HCT116 (cell line): ENCODE results near the gene ZNF8. TPM values are rescaled to one million over a fixed set of nuclear protein-coding genes. Genes with fewer than 3 reads are reported as not detected.

ENCODE experiments used
- ATAC-seq: fragments of 200-7000 bp; cut with Tn5 transposase; 2 replicates; pipeline ENCODE4 v1.9.1; 2020; ENCODE audit warnings: mild to moderate bottlenecking, moderate library complexity
- BruUV-seq: library from RNA; stranded (reverse); fragments of 400-500 nt; replicated peaks from 2 replicates; lab custom pipeline; 2021; lab: Mats Ljungman, UMichigan
- CTCF ChIA-PET: fragments of 300-600 bp; sonication (Branson Sonifier 250); formaldehyde crosslinking; loops from one replicate; lab custom pipeline; 2021; ENCODE audit warnings: antibody characterized with exemption; lab: Charles Lee
- POLR2A ChIA-PET: fragments of 300-600, 350-600 bp; sonication (Branson Sonifier 250); formaldehyde crosslinking; loops from one replicate; lab custom pipeline; 2021; ENCODE audit warnings: antibody characterized with exemption; lab: Charles Lee
- RAD21 ChIA-PET, 2 experiments: fragments of 300-600 bp; sonication (Branson Sonifier 250); formaldehyde crosslinking; loops; one replicate each; lab custom pipeline; 2023; ENCODE audit warnings: low total read pairs in 2 of 2; ENCODE audit not compliant: uncharacterized antibody in 2 of 2, unreplicated experiment in 2 of 2, low non-redundant PET in 1 of 2; lab: Charles Lee
- DNase-seq: peaks from one replicate; pipeline ENCODE4 v3.0.0-alpha.2; 2010; ENCODE audit warnings: low read depth, low spot score
- H2AFZ ChIP-seq: fragments of 200-600 bp; shearing (Covaris generic), sonication (generic); 2 replicates; pipeline ENCODE4 v1.6.1; 2017; ENCODE audit warnings: low read depth, mixed run types, mixed read lengths, antibody characterized with exemption, low read length; ENCODE audit not compliant: poor library complexity, severe bottlenecking
- H3K27ac ChIP-seq: 2 replicates; pipeline ENCODE4 v1.5.1; 2012; ENCODE audit warnings: low read depth, low read length
- H3K27me3 ChIP-seq: fragments of 200-600 bp; sonication (generic); 2 replicates; pipeline ENCODE4 v1.6.1; 2016; ENCODE audit warnings: mixed run types, low read length, mixed read lengths; ENCODE audit not compliant: insufficient read depth
- H3K36me3 ChIP-seq, 2 experiments: fragments of 200-500 bp in 1 of 2; fragments of 200-600 bp in 1 of 2; sonication (Bioruptor generic) in 1 of 2; sonication (generic) in 1 of 2; 2 replicates each; pipeline versions ENCODE4 v1.5.1 to v1.6.1; 2014 to 2016; ENCODE audit warnings: low read length in 2 of 2, inconsistent platforms in 1 of 2, mixed read lengths in 1 of 2, mixed run types in 1 of 2; ENCODE audit not compliant: insufficient read depth in 2 of 2, control insufficient read depth in 1 of 2
- H3K4me1 ChIP-seq, 2 experiments: fragments of 200-600 bp in 1 of 2; sonication (generic) in 1 of 2; 2 replicates each; pipeline versions ENCODE4 v1.5.1 to v1.6.1; 2012 to 2017; ENCODE audit warnings: low read length in 2 of 2, inconsistent platforms in 1 of 2, mild to moderate bottlenecking in 1 of 2, mixed read lengths in 1 of 2, mixed run types in 1 of 2, moderate library complexity in 1 of 2; ENCODE audit not compliant: insufficient read depth in 2 of 2, control insufficient read depth in 1 of 2
- H3K4me2 ChIP-seq: fragments of 200-600 bp; sonication (generic); 2 replicates; pipeline ENCODE4 v1.6.1; 2017; ENCODE audit warnings: mixed run types, low read length, mixed read lengths
- H3K4me3 ChIP-seq, 2 experiments: fragments of 200-600 bp in 1 of 2; sonication (generic) in 1 of 2; replicated peaks in 1 of 2; 2 replicates each; pipeline ENCODE4 v1.5.1; 2011 to 2016; ENCODE audit warnings: low read length in 2 of 2, control low read depth in 1 of 2, low read depth in 1 of 2, mild to moderate bottlenecking in 1 of 2, mixed read lengths in 1 of 2, mixed run types in 1 of 2
- H3K79me2 ChIP-seq: fragments of 200-600 bp; sonication (generic); 2 replicates; pipeline ENCODE4 v1.6.1; 2017; ENCODE audit warnings: mild to moderate bottlenecking, mixed run types, low read length, moderate library complexity, mixed read lengths; ENCODE audit not compliant: insufficient read depth
- H3K9ac ChIP-seq: fragments of 200-600 bp; sonication (generic); 2 replicates; pipeline ENCODE4 v1.6.1; 2016; ENCODE audit warnings: low read length, mixed read lengths
- H3K9me2 ChIP-seq: fragments of 200-600 bp; sonication (generic), shearing (Covaris generic); 2 replicates; pipeline ENCODE4 v1.6.1; 2017; ENCODE audit warnings: mixed run types, mild to moderate bottlenecking, moderate library complexity; ENCODE audit not compliant: insufficient read depth
- H3K9me3 ChIP-seq, 2 experiments: fragments of 200-500 bp in 1 of 2; fragments of 200-600 bp in 1 of 2; sonication (Bioruptor generic) in 1 of 2; sonication (generic) in 1 of 2; 2 replicates each; pipeline ENCODE4 v1.6.1; 2014 to 2017; ENCODE audit warnings: low read length in 2 of 2, mixed read lengths in 2 of 2, inconsistent platforms in 1 of 2, low read depth in 1 of 2, mild to moderate bottlenecking in 1 of 2, mixed run types in 1 of 2, moderate library complexity in 1 of 2; ENCODE audit not compliant: control insufficient read depth in 1 of 2, insufficient read depth in 1 of 2
- H4K20me1 ChIP-seq: fragments of 200-600 bp; sonication (generic), shearing (Covaris generic); 2 replicates; pipeline ENCODE4 v1.6.1; 2017; ENCODE audit warnings: mixed run types, mild to moderate bottlenecking, moderate library complexity; ENCODE audit not compliant: insufficient read depth
- ATF3 ChIP-seq: IDR thresholded peaks from 2 replicates; pipeline ENCODE4 v1.6.1; 2012
- CTCF ChIP-seq, 3 experiments: fragments of 200-600 bp in 1 of 3; sonication (generic) in 1 of 3; IDR thresholded peaks in 2 of 3; conservative IDR thresholded peaks in 1 of 3; 2 replicates each; pipeline ENCODE4 v1.5.1; 2012 to 2017; ENCODE audit warnings: low read depth in 2 of 3, low read length in 2 of 3, antibody characterized with exemption in 1 of 3, borderline replicate concordance in 1 of 3, control low read depth in 1 of 3, mild to moderate bottlenecking in 1 of 3, mixed read lengths in 1 of 3, mixed run types in 1 of 3, moderate library complexity in 1 of 3; ENCODE audit not compliant: insufficient read depth in 1 of 3
- EGR1 ChIP-seq: IDR thresholded peaks from 2 replicates; pipeline ENCODE4 v1.6.1; 2012; ENCODE audit warnings: low read depth
- ELF1 ChIP-seq: IDR thresholded peaks from 2 replicates; pipeline ENCODE4 v1.6.1; 2012; ENCODE audit warnings: low read depth, borderline replicate concordance
- FOSL1 ChIP-seq: IDR thresholded peaks from 2 replicates; pipeline ENCODE4 v1.6.1; 2012; ENCODE audit warnings: low read depth
- JUND ChIP-seq: IDR thresholded peaks from 2 replicates; pipeline ENCODE4 v1.6.1; 2012
- MAX ChIP-seq: IDR thresholded peaks from 2 replicates; pipeline ENCODE4 v1.6.1; 2012
- RAD21 ChIP-seq: IDR thresholded peaks from 2 replicates; pipeline ENCODE4 v1.6.1; 2012; ENCODE audit warnings: low read depth, mild to moderate bottlenecking
- SIN3A ChIP-seq: IDR thresholded peaks from 2 replicates; pipeline ENCODE4 v1.6.1; 2012; ENCODE audit warnings: low read depth
- SP1 ChIP-seq: IDR thresholded peaks from 2 replicates; pipeline ENCODE4 v1.6.1; 2012; ENCODE audit warnings: low read depth
- YY1 ChIP-seq: IDR thresholded peaks from 2 replicates; pipeline ENCODE4 v1.6.1; 2011; ENCODE audit warnings: low read length, low read depth, moderate library complexity, mild to moderate bottlenecking; ENCODE audit not compliant: insufficient replicate concordance; ENCODE audit errors: extremely low read depth
- intact Hi-C: fragments of 100-400 bp; cut with micrococcal nuclease; formaldehyde crosslinking; loops from 2 replicates; pipeline ENCODE4 v1.10.0; 2022
- total RNA-seq: library from RNA; stranded (reverse); gene quantifications from one replicate; pipeline ENCODE4 v1.2.1, GENCODE V29; 2021; ENCODE audit not compliant: unreplicated experiment

Gene ZNF8
- total RNA-seq, 1 experiment from 2014 or later: 6.4 TPM

GRCh38 chr19:58318297-58318696, 39.5 kb downstream of the ZNF8 start:
- Histone ChIP-seq H3K9ac (no peak overlapping the region), H3K9me2 (no peaks in the 10 kb centered on the region), H3K79me2 (no peaks in the 10 kb centered on the region), H3K27ac (no peak overlapping the region), H3K9me3 (no peaks in the 10 kb centered on the region), H4K20me1 (no peaks in the 10 kb centered on the region; the same call in 1 of the 2 replicates), H3K4me1 (no peaks in the 10 kb centered on the region), H3K4me2 (no peak overlapping the region), H3K4me3 (no peak overlapping the region), H2AFZ (no peak overlapping the region), H3K36me3 (peaks cover 11 to 16% of the 10 kb centered on the region in 2 experiments), H3K27me3 (no peaks in the 10 kb centered on the region)
- intact Hi-C loops: no loop called here
- ChIA-PET POLR2A (no interaction called here), RAD21 (no interaction called here), CTCF (no interaction called here)
- DNase-seq: no peak
- BruUV-seq: no TSS peak
- ATAC-seq: no peak
- TF ChIP-seq FOSL1 (no peak), ATF3 (no peak), MAX (no peak), YY1 (no peak), ELF1 (no peak)

- intact Hi-C loops: no loop called here
- Histone ChIP-seq H3K36me3 (peaks cover 3 to 7% of the 10 kb centered on the region in 2 experiments; a peak in 2 of 4 replicates), H4K20me1 (no peaks in the 10 kb centered on the region; the same call in 1 of the 2 replicates), H3K4me1 (no peaks in the 10 kb centered on the region), H3K4me3 (no peak overlapping the region), H3K27me3 (no peaks in the 10 kb centered on the region), H3K4me2 (no peak overlapping the region), H3K9me2 (no peaks in the 10 kb centered on the region), H3K79me2 (no peaks in the 10 kb centered on the region), H3K27ac (no peak overlapping the region), H3K9ac (no peak overlapping the region), H3K9me3 (no peaks in the 10 kb centered on the region), H2AFZ (no peak overlapping the region)
- ChIA-PET CTCF (no interaction called here), RAD21 (no interaction called here), POLR2A (no interaction called here)
- ATAC-seq: no peak
- no peak for TF ChIP-seq EGR1
- no peak for TF ChIP-seq RAD21
- no peak for TF ChIP-seq CTCF (IDR thresholded peaks at IDR 0.05 in 2 of 3, conservative IDR thresholded peaks at IDR 0.05 in 1 of 3; ENCODE audit: borderline replicate concordance in 1 of 3, insufficient read depth in 1 of 3, low read depth in 2 of 3, low read length in 2 of 3)
- TF ChIP-seq SIN3A: no peak
- TF ChIP-seq SP1: no peak
- no peak for TF ChIP-seq JUND
- BruUV-seq: no TSS peak
- DNase-seq: no peak
These were observed 40.5 kb downstream of the ZNF8 start for GRCh38 chr19:58319241-58319640.
